Esophagus muscularis mucosa (tissue), 3 donors: Measurements from ENCODE around the gene TMEM108.

Experiments used
- POLR2AphosphoS5 ChIP-seq, 2 donors: sonication (generic); formaldehyde crosslinking; IDR thresholded peaks; one replicate each; pipeline ENCODE4 v1.6.1; 2017; ENCODE audit warnings: antibody characterized with exemption in 2 of 2
- TF ChIP-seq, protein P1 (sequence below), 3 experiments: fragments of 200-600 bp in 2 of 3; fragments of 450-650 bp in 1 of 3; sonication (generic) in 2 of 3; IDR thresholded peaks; one replicate each; pipeline ENCODE4 v1.5.1; 2017 to 2019; ENCODE audit warnings: antibody characterized with exemption in 3 of 3, mild to moderate bottlenecking in 2 of 3, moderate library complexity in 1 of 3

DNA sequence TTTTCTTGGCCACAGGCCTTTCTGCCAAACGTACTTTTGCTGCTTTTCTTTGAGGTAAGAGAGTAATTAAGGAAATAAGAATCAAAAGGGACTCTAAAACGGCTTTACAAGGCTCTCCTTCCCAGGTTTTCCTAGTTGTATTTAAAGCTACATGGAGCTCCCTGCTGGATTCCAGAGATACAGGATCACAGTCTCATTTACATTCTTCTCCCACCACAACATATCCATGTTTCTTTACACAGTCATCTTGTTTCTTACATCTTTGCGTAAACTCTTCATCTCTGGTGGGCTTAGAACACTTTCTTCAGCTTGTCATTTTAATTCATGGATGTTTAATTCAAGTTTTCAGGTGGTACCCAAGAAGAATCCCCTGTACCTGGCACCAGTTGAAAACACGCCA, 244.0 kb downstream of the TMEM108 start:
- TF ChIP-seq, protein P1, sequence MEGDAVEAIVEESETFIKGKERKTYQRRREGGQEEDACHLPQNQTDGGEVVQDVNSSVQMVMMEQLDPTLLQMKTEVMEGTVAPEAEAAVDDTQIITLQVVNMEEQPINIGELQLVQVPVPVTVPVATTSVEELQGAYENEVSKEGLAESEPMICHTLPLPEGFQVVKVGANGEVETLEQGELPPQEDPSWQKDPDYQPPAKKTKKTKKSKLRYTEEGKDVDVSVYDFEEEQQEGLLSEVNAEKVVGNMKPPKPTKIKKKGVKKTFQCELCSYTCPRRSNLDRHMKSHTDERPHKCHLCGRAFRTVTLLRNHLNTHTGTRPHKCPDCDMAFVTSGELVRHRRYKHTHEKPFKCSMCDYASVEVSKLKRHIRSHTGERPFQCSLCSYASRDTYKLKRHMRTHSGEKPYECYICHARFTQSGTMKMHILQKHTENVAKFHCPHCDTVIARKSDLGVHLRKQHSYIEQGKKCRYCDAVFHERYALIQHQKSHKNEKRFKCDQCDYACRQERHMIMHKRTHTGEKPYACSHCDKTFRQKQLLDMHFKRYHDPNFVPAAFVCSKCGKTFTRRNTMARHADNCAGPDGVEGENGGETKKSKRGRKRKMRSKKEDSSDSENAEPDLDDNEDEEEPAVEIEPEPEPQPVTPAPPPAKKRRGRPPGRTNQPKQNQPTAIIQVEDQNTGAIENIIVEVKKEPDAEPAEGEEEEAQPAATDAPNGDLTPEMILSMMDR (IDR thresholded peaks at IDR 0.05): no peak
- TF ChIP-seq POLR2AphosphoS5 (IDR thresholded peaks at IDR 0.05): no peak
